ENCODE data around the gene ZSCAN22.
"Not testable (repeated sequence)": the region's sequence is repeated elsewhere in the genome, so short reads cannot be mapped to it uniquely, and the experiment has no call there.

Gene ZSCAN22

GRCh38 chr19:58318297-58318696, 8.5 kb upstream of the ZSCAN22 start:
- no peak for DNase-seq (ENCODE audit: low spot score)

DNA sequence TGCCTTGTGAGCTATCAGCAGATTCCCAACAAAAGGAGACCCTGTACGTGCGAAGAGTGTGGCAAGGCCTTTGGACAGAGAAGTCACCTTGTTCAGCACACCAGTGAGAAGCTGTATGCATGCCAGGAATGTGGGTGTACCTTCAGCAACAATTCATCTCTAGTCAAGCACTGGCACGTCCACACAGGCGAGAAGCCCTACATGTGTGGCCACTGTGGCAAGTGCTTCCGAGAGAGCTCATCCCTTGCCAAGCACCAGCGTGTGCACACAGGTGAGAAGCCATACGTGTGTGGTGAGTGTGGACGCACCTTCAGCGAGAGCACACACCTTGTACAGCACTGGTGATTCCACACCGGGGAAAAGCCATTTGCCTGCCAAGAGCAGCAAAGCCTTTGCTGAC, 7.6 kb upstream of the ZSCAN22 start:
- no peak for DNase-seq (ENCODE audit: low spot score)

DNA sequence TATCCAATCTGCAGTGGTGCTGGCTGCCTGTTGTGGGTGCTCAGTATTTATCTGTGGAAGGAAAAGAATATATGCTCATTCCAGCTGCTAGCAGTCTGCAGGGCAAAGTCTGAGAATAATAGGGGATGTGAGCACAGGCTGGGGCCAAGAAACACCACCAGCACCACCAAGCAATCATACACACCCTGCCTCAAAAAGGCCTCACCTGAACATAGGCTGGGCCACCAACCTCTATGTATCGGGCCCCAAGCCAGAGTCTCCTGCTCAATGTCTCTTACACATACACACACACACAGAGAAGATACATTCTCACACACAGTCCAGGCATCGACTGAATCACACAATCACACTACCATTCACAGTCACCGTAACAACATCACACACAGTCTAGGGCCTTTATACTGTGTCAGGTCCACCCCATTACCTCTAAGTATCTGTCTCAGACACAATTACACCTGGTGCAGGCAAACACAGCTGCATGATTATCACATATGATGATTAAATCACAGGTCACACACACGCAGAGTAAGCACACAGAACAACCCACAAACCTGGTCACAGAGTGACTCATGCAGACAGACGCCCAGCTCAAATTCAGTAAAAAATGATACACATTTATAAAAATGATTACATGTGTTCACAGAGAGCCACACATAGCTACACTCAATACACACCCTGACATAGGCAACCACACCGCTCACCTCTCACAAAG, 1.3 kb upstream of the ZSCAN22 start:
- DNase-seq (ENCODE audit: low spot score), result peak; percentile 10

- DNase-seq (ENCODE audit: low spot score), result no peak
These were observed 287 bp upstream of the ZSCAN22 start for GRCh38 chr19:58326501-58326913.

- peak; percentile 7 for DNase-seq (ENCODE audit: low spot score)
These were observed 2.2 kb downstream of the ZSCAN22 start for GRCh38 chr19:58328999-58329398.

- no peak for DNase-seq (ENCODE audit: low spot score)
These were observed 3.7 kb downstream of the ZSCAN22 start for GRCh38 chr19:58330458-58330857.

GRCh38 chr19:58332697-58333096, 5.9 kb downstream of the ZSCAN22 start:
- DNase-seq (ENCODE audit: low spot score), result no peak

- DNase-seq (ENCODE audit: low spot score), result no peak
These were observed 8.0 kb downstream of the ZSCAN22 start for GRCh38 chr19:58334691-58335249.

DNA sequence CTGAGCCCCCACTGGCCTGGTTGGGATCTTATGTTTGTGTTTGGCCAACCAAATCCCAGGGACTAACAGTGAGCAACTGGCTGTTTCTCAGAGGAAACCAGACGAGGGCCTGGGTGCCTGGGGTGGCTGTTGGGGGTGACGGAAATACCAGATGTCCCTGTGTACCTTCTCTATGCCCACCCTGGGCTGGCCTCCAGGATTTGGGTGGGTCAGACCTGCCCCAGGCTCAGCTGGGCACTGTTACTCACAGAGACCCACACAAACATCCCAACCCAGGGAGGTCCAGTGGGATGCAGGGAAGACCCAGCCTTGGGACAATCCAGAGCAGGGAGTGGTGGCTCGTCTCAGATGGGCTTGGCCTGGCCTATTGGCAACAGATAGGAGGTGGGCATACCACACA, 8.8 kb downstream of the ZSCAN22 start:
- DNase-seq (ENCODE audit: low spot score), result no peak

DNA sequence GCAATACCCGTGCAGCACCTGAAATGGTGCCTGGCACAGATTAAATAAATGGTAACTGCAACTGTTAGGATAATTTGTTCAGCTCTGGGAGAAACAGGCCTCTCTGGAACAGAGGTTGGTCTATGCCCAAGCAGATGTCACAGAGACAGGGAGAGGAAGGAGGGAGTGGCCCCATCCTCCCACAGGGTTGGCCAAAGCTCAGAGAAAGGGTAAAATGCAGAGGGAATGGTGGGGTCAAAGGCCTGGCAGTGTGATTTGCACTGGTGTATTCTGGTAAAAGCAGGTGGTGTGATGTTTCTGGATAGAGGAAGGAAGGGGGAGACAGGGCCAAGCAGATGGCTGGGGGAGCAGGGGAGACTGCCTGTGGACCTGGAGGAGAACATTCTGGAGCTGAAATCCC, 9.4 kb downstream of the ZSCAN22 start:
- no peak for DNase-seq (ENCODE audit: low spot score)

- DNase-seq (ENCODE audit: low spot score), result no peak
These were observed 10.0 kb downstream of the ZSCAN22 start for GRCh38 chr19:58336820-58337219.

GRCh38 chr19:58338336-58338735, 11.5 kb downstream of the ZSCAN22 start:
- no peak for DNase-seq (ENCODE audit: low spot score)

DNA sequence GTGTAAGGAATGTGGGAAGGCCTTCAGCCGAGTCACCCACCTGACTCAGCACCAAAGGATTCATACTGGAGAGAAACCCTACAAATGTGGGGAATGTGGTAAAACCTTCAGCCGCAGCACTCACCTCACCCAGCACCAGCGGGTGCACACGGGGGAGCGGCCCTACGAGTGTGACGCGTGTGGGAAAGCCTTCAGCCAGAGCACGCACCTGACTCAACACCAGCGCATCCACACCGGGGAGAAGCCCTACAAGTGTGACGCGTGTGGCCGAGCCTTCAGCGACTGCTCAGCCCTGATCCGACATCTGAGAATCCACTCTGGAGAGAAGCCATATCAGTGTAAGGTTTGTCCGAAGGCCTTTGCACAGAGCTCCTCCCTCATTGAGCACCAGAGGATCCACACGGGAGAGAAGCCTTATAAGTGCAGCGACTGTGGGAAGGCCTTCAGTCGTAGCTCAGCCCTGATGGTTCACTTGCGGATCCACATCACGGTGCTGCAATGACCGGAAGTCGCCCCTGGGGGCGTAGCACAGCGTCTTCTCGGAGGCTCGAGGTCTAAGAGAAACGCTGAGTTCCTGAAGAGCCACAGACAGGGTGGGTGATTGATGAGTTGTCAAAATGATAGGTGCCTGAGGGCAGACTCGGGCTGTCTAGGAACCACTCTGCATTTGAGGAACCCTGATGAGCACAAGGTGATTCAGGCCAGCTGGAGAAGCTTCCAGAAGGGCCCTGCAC, 12.2 kb downstream of the ZSCAN22 start:
- DNase-seq (ENCODE audit: low spot score), result no peak

DNA sequence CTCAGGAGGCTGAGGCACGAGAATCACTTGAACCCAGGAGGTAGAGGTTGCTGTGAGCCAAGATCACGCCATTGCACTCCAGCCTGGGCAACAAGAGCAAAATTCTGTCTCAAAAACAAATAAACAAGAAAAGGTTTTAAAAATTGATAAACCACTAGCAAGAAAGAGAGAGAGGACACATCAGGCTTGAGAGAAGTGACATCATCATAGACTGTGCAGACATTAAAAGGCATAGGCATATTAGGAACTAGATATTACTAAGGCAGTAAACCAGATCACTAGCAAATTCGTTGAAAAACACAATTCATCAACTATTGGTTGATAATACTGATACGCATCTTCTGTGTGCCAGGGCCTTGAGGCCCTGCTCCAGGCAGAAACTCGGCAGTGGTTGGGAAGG, 18.8 kb downstream of the ZSCAN22 start:
- no peak for DNase-seq (ENCODE audit: low spot score)

DNA sequence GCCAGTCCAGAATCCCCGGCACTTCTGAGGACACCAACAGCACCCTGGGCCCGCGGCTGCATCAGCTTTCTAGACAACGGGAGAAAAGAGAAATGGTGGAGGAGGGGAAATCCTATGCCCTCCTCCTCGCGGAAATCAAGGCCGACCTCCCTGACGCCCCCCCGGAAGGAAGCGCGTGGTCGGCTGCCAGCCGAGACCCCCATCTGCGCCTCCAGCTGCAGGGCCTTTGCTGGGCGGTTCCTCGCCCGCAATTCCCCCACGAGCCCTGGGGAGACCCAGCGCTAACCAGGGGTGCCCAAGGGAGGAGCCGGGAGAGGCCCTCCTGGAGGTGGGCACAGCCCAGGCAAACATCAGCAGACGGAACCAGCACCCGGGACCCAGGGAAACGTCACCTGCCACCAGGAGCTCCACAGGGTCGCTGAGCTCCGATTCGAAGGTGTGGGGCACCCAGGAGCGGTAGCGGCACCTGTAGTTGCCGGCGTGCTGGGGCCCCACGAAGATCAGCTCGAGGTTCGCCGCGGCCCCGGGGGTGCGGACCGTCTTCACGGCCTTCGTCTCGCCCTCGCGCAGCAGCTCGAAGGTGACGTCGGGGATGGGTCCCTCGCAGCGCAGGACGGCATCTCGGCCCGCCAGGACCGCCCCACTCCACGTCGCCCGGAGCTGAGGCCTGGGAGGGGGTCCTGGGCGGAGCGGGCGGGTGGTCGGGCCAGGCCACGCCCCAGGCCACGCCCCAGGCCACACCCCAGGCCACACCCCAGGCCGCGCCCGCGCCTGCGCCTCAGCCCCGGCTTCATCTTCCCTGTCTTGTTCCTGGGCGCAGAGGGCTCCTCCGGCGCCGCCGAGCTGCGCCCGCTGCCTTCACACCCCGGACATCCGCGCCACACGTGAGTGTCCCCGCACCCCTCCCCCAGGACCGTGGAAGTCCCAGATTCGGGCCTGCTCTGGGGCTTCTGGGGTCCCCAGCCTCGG, 20.5 kb downstream of the ZSCAN22 start:
- peak; percentile 62 for DNase-seq (ENCODE audit: low spot score)

- not testable (repeated sequence) for DNase-seq (ENCODE audit: low spot score)
These were observed 21.3 kb downstream of the ZSCAN22 start for GRCh38 chr19:58348080-58348479.

DNA sequence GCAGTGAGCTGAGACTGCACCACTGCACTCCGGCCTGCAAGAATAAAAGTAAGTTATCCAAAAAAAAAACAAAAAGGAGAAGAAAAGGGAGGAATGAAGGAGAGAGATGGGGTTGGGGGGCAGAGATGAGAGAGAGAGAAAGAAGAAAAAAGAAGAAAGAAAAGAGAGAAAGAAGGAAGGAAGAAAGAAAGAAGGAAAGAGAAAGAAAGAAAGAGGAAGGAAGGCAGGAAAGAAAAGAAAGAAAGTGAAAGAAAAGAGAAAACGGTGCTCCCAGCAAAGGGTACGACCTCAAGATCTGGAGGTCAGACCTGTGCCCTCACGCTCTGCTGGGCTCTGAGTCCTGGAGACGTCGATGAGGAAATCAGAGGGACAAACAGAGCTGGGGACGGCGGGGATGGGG, 22.8 kb downstream of the ZSCAN22 start:
- no peak for DNase-seq (ENCODE audit: low spot score)

DNA sequence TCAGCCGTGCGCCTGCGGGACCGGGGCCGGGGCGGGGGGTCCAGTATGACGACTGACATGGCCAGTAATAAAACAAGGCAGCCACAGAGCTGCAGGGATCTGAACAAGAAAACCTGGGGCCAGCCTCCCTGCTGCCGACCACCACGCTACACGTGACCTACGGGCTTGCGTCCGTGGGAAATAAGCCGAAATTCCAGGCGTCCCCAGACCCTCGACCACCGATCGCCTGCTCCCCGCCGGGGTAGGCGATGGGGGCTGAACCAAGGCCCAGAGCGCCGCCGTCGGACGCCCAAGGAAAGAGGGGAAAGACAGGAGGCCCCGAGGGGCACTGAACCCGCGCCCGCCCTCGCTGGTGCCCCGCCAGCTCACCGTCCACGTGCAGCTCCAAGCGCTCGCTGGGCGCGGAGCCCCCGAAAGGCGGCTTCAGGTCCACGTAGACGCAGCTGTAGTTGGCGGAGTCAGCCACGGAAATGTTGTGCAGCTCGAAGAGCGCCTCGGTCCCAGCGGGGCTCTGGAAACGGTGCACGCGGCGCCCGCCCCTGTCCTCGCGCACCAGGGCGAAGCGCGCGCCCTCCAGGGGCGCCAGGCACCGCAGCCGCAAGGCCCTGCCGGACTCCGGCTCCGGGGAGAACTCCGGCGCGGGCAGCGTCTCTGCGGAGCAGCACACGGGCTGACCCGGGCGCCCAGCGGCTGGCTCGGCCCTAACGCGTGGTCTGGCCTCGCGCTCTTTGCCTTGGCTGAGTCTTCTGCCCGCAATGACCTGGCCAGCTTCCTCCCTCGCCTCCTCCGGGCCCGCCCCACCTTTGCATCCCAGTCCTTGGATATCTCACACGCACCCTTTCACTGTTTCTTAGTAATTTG, 23.4 kb downstream of the ZSCAN22 start:
- DNase-seq (ENCODE audit: low spot score), result no peak

GRCh38 chr19:58350871-58351557, 24.2 kb downstream of the ZSCAN22 start:
- DNase-seq (ENCODE audit: low spot score), result no peak

DNA sequence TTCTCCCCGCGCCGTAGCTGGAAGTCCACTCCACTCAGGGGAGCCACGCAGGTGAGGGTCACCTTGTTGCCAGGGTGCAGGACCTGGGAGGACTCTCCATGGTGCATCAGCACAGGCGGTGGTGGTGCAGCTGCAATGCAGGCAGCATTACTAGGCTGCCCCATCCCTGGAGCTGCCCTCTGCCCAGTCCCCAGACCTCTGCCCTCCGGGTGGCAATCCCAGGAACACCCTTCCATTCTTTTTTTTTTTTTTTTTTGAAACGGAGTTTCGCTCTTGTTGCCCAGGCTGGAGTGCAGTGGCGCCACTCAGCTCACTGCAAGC, 24.7 kb downstream of the ZSCAN22 start:
- DNase-seq (ENCODE audit: low spot score), result no peak
